ENCODE data around the gene NOP53.
"Not testable (repeated sequence)": the region's sequence is repeated elsewhere in the genome, so short reads cannot be mapped to it uniquely, and the experiment has no call there.

NOP53 gene

DNA sequence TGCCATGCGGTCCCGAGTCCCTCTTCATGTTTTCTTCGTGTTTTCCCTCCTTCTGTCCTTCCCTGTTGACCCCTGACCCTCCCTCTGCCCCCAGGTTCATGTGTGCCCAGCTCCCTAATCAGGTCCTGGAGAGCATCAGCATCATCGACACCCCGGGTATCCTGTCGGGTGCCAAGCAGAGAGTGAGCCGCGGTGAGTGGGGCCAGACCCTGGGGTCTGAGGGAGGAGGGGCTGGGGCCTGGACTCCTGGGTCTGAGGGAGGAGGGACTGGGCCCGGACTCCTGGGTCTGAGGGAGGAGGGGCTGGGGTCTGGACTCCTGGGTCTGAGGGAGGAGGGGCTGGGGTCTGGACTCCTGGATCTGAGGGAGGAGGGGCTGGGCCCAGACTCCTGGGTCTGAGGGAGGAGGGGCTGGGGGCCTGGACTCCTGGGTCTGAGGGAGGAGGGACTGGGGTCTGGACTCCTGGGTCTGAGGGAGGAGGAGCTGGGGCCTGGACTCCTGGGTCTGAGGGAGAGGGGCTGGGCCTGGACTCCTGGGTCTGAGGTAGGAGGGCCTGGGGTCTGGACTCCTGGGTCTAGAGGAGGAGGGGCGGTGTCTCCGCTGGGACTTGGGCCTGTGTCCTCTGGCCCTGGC, 26.8 kb upstream of the NOP53 start:
- FAIRE-seq: not testable (repeated sequence)

DNA sequence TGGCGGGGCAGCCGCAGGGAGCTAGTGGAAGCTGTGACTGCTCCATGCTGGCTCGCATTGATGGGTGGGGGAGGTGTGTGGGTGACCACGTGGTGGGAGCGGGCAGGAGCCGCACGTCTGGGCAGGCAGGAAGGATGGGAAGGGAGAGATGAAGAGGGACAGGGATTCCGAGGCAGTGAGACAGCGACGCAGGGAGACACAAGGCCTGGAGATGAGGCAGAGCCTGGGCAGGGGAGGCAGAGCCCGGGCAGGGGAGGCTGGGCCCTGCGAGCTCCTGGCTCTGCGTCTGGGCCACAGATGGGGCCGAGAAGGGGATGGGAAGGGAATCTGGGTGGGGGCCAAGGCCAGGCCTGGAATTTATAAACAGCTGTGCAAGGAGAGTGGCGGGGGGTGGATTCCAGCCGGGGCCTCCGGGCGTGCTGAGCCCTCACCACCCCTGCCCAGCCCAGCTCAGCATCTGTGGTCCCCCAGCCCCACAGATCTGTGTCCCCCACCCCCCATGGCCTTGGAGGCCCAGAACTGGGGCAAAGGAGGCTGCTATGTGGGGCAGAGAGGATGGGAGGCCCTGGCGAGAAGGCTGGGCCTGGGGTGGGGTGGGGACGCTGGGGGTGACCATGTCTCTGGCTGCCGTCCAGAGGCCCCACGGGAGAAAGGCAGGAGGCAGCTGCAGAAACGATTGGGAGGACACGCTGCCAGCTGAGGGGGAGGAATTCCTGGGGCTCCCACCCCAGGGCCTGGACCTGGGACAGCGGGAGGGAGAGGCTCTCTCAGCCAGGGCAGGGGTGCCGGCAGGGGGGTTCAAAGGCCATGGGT, 26.1 kb upstream of the NOP53 start:
- FAIRE-seq: no peak

GRCh38 chr19:47720669-47721422, 24.5 kb upstream of the NOP53 start:
- FAIRE-seq: no peak

GRCh38 chr19:47723581-47723940, 21.8 kb upstream of the NOP53 start:
- peak; percentile 21 for FAIRE-seq

- no peak for FAIRE-seq
Measured at GRCh38 chr19:47725759-47726401, 19.5 kb upstream of the NOP53 start.

DNA sequence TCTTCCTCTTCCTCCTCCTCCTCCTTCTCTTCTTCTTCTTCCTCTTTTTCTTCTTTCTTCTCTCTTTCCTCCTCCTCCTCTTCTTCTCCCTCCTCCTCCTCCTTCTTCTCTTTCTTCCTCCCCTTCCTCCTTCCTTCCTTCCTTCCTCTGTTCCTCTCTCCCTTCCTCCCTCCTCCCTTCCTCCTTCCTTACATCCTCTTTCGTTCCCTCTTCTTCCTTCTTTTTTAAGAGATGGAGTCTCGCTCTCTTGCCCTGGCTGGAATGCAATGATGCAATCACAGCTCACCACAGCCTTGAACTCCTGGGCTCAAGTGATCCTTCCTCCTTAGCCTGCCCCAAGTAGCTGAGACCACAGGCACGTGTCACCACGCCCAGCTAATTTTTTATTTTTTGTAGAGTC, 18.9 kb upstream of the NOP53 start:
- FAIRE-seq: no peak

DNA sequence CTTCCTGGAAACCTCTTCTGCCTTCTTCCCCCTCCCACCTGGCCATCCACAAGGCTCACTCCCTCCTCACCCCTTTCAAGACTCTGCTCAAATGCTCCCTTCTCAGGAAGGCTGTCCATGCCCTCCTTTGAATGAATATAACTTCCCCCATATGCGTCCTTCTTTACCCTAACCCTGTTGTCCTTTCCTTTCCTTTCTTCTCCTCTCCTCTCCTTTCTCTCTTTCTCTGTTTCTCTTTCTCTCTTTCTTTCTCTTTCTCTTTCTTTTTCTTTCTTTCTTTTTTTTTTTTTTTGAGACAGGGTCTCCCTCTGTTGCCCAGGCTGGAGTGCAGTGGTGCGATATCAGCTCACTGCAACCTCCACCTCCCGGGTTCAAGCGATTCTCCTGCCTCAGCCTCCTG, 17.1 kb upstream of the NOP53 start:
- FAIRE-seq: not testable (repeated sequence)

DNA sequence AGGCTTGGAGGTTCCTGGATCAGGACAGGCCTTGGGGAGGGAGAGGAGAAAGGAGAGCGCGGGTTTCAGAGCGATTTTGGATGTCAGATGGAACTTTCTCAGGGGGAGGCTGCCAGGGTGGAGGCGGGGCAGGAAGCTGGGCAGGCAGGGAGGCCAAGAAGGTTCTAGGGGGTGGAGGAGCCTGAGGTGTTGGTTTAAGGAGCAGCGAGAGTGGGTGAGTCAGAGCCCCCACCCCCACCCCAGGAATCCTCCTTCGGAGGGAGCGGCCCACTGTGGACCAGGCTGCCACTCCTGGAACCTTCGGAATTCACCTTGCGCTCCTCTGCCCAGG, 15.9 kb upstream of the NOP53 start:
- FAIRE-seq: no peak

- no peak for FAIRE-seq
Measured at GRCh38 chr19:47729799-47730520, 15.4 kb upstream of the NOP53 start.

GRCh38 chr19:47730521-47730889, 14.8 kb upstream of the NOP53 start:
- no peak for FAIRE-seq

DNA sequence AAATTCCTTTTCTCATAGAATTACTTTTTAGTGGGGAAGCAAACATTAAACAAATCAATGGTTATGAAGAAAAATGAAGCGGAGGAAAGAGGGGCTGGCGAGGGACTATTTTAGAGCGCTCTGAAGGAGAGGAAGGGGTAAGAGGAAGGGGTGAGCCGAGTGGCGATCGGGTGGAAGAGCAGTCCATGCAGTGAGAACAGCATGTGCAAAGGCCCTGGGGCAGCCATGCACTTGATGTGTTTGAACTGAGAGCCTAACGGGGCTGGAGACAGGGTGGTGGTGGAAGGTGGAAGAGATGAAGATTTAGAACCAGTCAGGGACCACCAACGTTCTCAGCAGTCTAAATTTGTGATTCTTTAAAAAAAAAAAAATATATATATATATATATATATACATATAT, 14.4 kb upstream of the NOP53 start:
- FAIRE-seq: no peak

- no peak for FAIRE-seq
Measured at GRCh38 chr19:47735131-47735530, 10.2 kb upstream of the NOP53 start.

- no peak for FAIRE-seq
Measured at GRCh38 chr19:47740866-47741519, 4.4 kb upstream of the NOP53 start.

- FAIRE-seq: no peak
Measured at GRCh38 chr19:47741544-47742140, 3.7 kb upstream of the NOP53 start.

GRCh38 chr19:47742634-47743033, 2.7 kb upstream of the NOP53 start:
- FAIRE-seq: no peak

DNA sequence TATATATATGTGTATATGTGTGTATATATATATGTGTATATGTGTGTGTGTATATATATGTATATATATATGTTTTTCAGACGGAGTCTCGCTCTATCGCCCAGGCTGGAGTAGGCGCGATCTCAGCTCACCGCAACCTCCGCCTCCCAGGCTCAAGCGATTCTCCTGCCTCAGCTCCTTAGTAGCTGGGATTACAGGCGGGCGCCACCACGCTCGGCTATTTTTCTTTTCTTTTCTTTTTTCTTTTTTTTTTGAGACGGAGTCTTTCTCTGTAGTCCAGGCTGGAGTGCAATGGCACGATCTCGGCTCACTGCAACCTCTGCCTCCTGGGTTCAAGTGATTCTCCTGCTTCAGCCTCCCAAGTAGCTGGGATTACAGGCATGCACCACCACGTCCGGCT, 783 bp downstream of the NOP53 start:
- not testable (repeated sequence) for FAIRE-seq

DNA sequence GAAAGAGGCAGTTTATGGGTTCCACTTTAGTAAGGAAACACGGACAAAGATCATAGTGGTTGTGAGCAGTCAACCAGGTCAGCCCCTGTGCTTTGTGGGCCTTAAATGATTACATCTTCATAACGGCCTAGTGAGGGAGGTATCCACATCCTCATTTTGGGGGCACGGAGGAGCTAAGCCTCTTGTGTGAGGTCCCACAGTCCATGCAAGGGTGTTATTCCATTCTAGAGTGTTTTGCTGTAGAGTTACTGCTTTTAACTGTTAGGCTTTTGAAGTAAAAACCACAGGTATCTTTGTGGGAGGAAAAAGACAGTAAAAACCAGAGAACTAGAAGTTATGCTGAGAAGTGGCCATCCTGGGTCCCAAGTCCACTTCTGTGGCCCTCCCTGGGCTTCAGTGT, 4.0 kb downstream of the NOP53 start:
- no peak for FAIRE-seq

DNA sequence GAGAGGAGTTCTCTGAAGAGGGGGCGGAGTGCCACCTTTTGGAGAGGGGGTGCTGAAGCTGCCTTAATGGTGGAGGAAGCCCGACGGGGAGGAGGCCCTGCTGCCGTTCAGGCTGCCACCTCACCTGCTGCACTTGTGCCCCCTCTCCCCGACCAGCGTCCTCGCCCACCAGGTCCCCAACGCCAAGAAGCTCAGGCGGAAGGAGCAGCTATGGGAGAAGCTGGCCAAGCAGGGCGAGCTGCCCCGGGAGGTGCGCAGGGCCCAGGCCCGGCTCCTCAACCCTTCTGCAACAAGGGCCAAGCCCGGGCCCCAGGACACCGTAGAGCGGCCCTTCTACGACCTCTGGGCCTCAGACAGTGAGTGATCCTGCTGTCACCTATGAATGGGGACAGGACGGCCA, 5.4 kb downstream of the NOP53 start:
- FAIRE-seq: no peak

DNA sequence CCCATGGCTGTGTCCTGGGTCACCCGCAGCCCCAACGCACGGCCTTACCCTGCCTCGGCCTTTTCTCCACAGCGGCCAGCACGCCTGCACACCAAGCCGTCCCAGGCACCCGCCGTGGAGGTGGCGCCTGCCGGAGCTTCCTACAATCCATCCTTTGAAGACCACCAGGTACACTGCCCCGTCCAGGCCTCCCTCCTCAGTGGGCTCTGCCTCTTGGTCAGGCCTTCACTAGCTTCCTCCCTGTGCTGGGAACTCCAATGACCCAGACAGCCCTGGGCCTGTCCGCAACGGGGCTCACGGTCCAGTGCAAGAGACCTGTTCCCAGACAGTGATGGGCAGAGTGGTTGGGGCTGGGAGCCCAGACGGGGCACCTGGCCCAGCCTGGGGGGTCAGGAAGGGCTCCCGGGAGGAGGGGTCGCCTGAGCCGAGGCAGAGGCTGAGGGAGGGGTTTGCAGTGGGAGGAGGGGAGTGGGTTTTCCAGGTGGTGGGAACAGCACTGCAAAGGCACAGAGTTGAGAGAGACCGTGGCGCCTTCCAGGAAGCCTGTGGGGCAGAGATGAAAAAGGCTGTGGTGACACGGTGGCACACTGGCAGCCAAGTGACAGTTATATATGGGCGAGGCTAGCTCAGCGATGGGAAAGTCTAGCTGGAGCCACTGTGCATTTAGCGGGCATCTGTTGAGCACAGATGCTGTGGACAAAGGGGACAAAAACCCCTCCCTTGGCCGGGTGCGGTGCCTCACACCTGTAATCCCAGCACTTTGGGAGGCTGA, 7.3 kb downstream of the NOP53 start:
- no peak for FAIRE-seq

DNA sequence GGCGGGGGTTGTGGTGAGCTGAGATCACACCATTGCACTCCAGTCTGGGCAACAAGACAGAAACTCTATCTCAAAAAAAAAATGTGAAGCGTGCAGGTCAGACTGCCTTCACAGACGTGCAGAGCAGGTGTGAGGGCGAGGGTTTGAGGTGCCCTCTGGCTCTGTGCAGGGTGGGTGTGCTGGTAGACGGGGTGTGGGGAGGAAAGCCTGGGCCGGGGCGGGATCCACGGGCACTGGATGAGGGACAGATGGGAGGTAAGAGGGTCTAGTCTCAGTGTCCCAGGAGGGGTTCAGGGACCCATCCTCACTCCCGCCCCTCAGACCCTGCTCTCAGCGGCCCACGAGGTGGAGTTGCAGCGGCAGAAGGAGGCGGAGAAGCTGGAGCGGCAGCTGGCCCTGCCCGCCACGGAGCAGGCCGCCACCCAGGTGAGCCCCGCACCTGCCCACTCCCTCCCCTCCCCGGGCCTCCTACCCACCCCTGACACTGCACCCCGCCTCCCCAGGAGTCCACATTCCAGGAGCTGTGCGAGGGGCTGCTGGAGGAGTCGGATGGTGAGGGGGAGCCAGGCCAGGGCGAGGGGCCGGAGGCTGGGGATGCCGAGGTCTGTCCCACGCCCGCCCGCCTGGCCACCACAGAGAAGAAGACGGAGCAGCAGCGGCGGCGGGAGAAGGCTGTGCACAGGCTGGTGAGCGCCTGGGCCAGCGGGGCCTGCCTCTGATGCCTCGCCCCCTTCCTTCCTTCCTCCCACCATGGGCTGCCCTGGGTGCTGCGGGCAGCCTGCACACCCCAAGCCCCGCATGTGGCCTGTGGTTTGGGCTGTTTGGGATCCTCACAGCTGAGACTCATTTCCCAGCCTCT, 9.1 kb downstream of the NOP53 start:
- FAIRE-seq: no peak
